Osteocyte (in vitro differentiated cells): ENCODE measurements around the gene TAX1BP3. TPM values are rescaled to one million over a fixed set of nuclear protein-coding genes. Genes with fewer than 3 reads are reported as not detected.
A peak's percentile ranks its signal among the peaks of the same experiment; 100 is the strongest.

Source experiments
- DNase-seq: peaks from one replicate; pipeline ENCODE4 v3.0.0; 2021; ENCODE audit warnings: mixed read lengths; ENCODE audit not compliant: unreplicated experiment; ENCODE audit errors: extremely low spot score
- H3K27ac Mint-ChIP-seq: one replicate; pipeline ENCODE4 v1.8.0; 2021; ENCODE audit warnings: mild to moderate bottlenecking, mixed read lengths; ENCODE audit not compliant: unreplicated experiment
- H3K27me3 Mint-ChIP-seq: one replicate; pipeline ENCODE4 v1.8.0; 2021; ENCODE audit warnings: mixed read lengths; ENCODE audit not compliant: unreplicated experiment
- H3K36me3 Mint-ChIP-seq: one replicate; pipeline ENCODE4 v1.8.0; 2021; ENCODE audit warnings: mixed read lengths; ENCODE audit not compliant: unreplicated experiment
- H3K4me1 Mint-ChIP-seq: one replicate; pipeline ENCODE4 v1.8.0; 2021; ENCODE audit warnings: mixed read lengths; ENCODE audit not compliant: unreplicated experiment
- H3K4me3 Mint-ChIP-seq: one replicate; pipeline ENCODE4 v1.8.0; 2021; ENCODE audit warnings: mild to moderate bottlenecking, moderate library complexity, mixed read lengths; ENCODE audit not compliant: unreplicated experiment
- H3K9me3 Mint-ChIP-seq: one replicate; pipeline ENCODE4 v1.8.0; 2021; ENCODE audit warnings: mixed read lengths; ENCODE audit not compliant: unreplicated experiment
- CTCF ChIP-seq: fragments of 200-600 bp; sonication (generic); IDR thresholded peaks from 2 replicates; pipeline ENCODE4 v1.5.0; 2021; ENCODE audit warnings: antibody characterized with exemption, mild to moderate bottlenecking, moderate library complexity
- total RNA-seq: library from RNA; stranded (reverse); gene quantifications from 2 replicates; pipeline ENCODE4 v1.2.1, GENCODE V29; 2021

The TAX1BP3 gene
- total RNA-seq, 1 donor from 2014 or later, result 149 TPM

- DNase-seq, result no peak
- H3K4me1 Mint-ChIP-seq, result no peaks in the 10 kb centered on the region
- no peak overlapping the region for H3K4me3 Mint-ChIP-seq
- H3K27me3 Mint-ChIP-seq, result no peaks in the 10 kb centered on the region
- no peak for TF ChIP-seq CTCF
- no peak overlapping the region for H3K27ac Mint-ChIP-seq
- H3K9me3 Mint-ChIP-seq, result no peaks in the 10 kb centered on the region
- no peaks in the 10 kb centered on the region for H3K36me3 Mint-ChIP-seq
Observed at GRCh38 chr17:3675886-3676285, 7.5 kb upstream of the TAX1BP3 start.

GRCh38 chr17:3672571-3672970 is 4.2 kb upstream of the TAX1BP3 start:
- Mint-ChIP-seq H3K9me3 (no peaks in the 10 kb centered on the region), H3K4me3 (no peak overlapping the region), H3K27ac (no peak overlapping the region), H3K4me1 (peaks cover 9% of the 10 kb centered on the region), H3K27me3 (no peaks in the 10 kb centered on the region), H3K36me3 (peaks cover 2% of the 10 kb centered on the region)
- DNase-seq, result no peak
- no peak for TF ChIP-seq CTCF

GRCh38 chr17:3669548-3669947 is 1.2 kb upstream of the TAX1BP3 start:
- no peaks in the 10 kb centered on the region for H3K9me3 Mint-ChIP-seq
- no peak for DNase-seq
- peak overlapping the region; percentile 89 for H3K4me3 Mint-ChIP-seq
- H3K27me3 Mint-ChIP-seq, result no peaks in the 10 kb centered on the region
- peaks cover 33% of the 10 kb centered on the region for H3K4me1 Mint-ChIP-seq
- H3K36me3 Mint-ChIP-seq, result peaks cover 7% of the 10 kb centered on the region
- peak overlapping the region; percentile 83 for H3K27ac Mint-ChIP-seq
- no peak for TF ChIP-seq CTCF

GRCh38 chr17:3669085-3669347 is 638 bp upstream of the TAX1BP3 start:
- H3K27me3 Mint-ChIP-seq, result no peaks in the 10 kb centered on the region
- no peaks in the 10 kb centered on the region for H3K9me3 Mint-ChIP-seq
- peaks cover 13% of the 10 kb centered on the region for H3K36me3 Mint-ChIP-seq
- peaks cover 33% of the 10 kb centered on the region for H3K4me1 Mint-ChIP-seq
- no peak for DNase-seq
- H3K27ac Mint-ChIP-seq, result peak overlapping the region; percentile 83
- TF ChIP-seq CTCF, result no peak
- H3K4me3 Mint-ChIP-seq, result peak overlapping the region; percentile 89

- H3K4me1 Mint-ChIP-seq, result peaks cover 33% of the 10 kb centered on the region
- no peaks in the 10 kb centered on the region for H3K27me3 Mint-ChIP-seq
- no peaks in the 10 kb centered on the region for H3K9me3 Mint-ChIP-seq
- peak overlapping the region; percentile 89 for H3K4me3 Mint-ChIP-seq
- TF ChIP-seq CTCF, result peak; percentile 12
- peak overlapping the region; percentile 94 for H3K27ac Mint-ChIP-seq
- H3K36me3 Mint-ChIP-seq, result peaks cover 13% of the 10 kb centered on the region
- DNase-seq, result peak; percentile 96
Observed at GRCh38 chr17:3667366-3668278, 756 bp downstream of the TAX1BP3 start.
